GM23338 (cell line): ENCODE measurements around the gene NGEF.

Experiments
- CTCF ChIP-seq, 2 experiments: fragments of 200-600 bp in 1 of 2; sonication (generic) in 1 of 2; conservative IDR thresholded peaks; 2 replicates each; pipeline versions ENCODE4 v1.5.1 to v1.6.1; 2016 to 2017; ENCODE audit warnings: antibody characterized with exemption in 2 of 2, low read depth in 2 of 2, mild to moderate bottlenecking in 2 of 2, moderate library complexity in 1 of 2
- EZH2 ChIP-seq: fragments of 200-600 bp; sonication (generic); IDR thresholded peaks from one replicate; pipeline ENCODE4 v1.8.0; 2017; ENCODE audit warnings: antibody characterized with exemption, mild to moderate bottlenecking, low read depth; ENCODE audit not compliant: unreplicated experiment

- no peak for TF ChIP-seq CTCF (conservative IDR thresholded peaks at IDR 0.05; ENCODE audit: low read depth in 2 of 2)
- TF ChIP-seq EZH2: no peak
Measured at GRCh38 chr2:233022561-233022960, 9.5 kb upstream of the NGEF start.
